ENCODE results near the gene IRGC.

DNA sequence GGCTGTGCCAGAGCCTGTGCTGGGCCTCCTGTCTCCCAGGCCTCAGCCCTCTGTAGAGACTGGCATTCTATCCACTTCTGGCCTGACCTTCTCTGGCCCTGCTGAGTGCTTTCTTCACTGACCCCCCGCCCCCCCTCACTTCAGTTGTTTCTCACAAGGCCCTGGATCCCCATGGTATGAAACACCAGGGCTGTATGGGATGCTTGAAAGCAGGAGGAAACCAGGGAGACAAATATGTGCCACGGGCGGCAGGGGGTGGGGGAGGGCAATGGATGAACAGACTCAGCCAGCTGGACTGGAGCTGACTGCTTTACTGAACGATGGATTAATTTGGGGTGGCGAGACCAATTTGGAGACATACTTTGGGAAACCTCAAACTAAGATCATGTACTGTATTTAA is 14.0 kb downstream of the IRGC start:
- TF ChIP-seq, protein P1, sequence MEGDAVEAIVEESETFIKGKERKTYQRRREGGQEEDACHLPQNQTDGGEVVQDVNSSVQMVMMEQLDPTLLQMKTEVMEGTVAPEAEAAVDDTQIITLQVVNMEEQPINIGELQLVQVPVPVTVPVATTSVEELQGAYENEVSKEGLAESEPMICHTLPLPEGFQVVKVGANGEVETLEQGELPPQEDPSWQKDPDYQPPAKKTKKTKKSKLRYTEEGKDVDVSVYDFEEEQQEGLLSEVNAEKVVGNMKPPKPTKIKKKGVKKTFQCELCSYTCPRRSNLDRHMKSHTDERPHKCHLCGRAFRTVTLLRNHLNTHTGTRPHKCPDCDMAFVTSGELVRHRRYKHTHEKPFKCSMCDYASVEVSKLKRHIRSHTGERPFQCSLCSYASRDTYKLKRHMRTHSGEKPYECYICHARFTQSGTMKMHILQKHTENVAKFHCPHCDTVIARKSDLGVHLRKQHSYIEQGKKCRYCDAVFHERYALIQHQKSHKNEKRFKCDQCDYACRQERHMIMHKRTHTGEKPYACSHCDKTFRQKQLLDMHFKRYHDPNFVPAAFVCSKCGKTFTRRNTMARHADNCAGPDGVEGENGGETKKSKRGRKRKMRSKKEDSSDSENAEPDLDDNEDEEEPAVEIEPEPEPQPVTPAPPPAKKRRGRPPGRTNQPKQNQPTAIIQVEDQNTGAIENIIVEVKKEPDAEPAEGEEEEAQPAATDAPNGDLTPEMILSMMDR (conservative IDR thresholded peaks at IDR 0.05; ENCODE audit: low read depth, low read length), result no peak
- TF ChIP-seq MAZ (IDR thresholded peaks at IDR 0.05; ENCODE audit: borderline replicate concordance, low read depth, low read length) (no peak), POLR2A (IDR thresholded peaks at IDR 0.05; ENCODE audit: low read depth, low read length) (no peak), CHD1 (IDR thresholded peaks at IDR 0.05; ENCODE audit: low read depth, low read length) (no peak), RAD21 (IDR thresholded peaks at IDR 0.05; ENCODE audit: low read length) (no peak), RFX5 (IDR thresholded peaks at IDR 0.05; ENCODE audit: low read depth, low read length) (no peak), RCOR1 (IDR thresholded peaks at IDR 0.05; ENCODE audit: insufficient replicate concordance, low read length) (no peak), SMC3 (IDR thresholded peaks at IDR 0.05; ENCODE audit: low read depth, low read length) (no peak), ELK1 (IDR thresholded peaks at IDR 0.05; ENCODE audit: borderline replicate concordance, low read depth, low read length) (no peak), NFE2L2 (IDR thresholded peaks at IDR 0.05; ENCODE audit: low read depth, low read length) (no peak), CEBPB (IDR thresholded peaks at IDR 0.05; ENCODE audit: low read depth, low read length) (no peak), FOS (IDR thresholded peaks at IDR 0.05; ENCODE audit: low read depth, low read length) (no peak), MAFK (IDR thresholded peaks at IDR 0.05; ENCODE audit: low read depth, low read length) (no peak)

Measured in IMR-90 (cell line).